Sigmoid colon (tissue), 7 donors: ENCODE measurements around the gene DDIT3. TPM values are rescaled to one million over a fixed set of nuclear protein-coding genes. Genes with fewer than 3 reads are reported as not detected.
"Not testable (repeated sequence)": the region's sequence is repeated elsewhere in the genome, so short reads cannot be mapped to it uniquely, and the experiment has no call there.

Experiments used
- DNase-seq: peaks from one replicate; pipeline ENCODE4 v3.0.0-alpha.2; 2019
- H3K27ac ChIP-seq, 4 donors: fragments of 200-600 bp; sonication (generic); one replicate each; pipeline ENCODE4 v1.5.1; 2016 to 2019; ENCODE audit warnings: mild to moderate bottlenecking in 1 of 4
- H3K27me3 ChIP-seq, 3 donors: fragments of 200-600 bp; sonication (generic); one replicate each; pipeline ENCODE4 v1.5.1; 2019; ENCODE audit warnings: mild to moderate bottlenecking in 1 of 3
- H3K36me3 ChIP-seq, 4 donors: fragments of 200-600 bp; sonication (generic); one replicate each; pipeline ENCODE4 v1.5.1; 2016 to 2019
- H3K4me1 ChIP-seq, 4 donors: fragments of 200-600 bp; sonication (generic); one replicate each; pipeline ENCODE4 v1.5.1; 2017 to 2019
- H3K4me3 ChIP-seq, 4 donors: fragments of 200-600 bp; sonication (generic); one replicate each; pipeline ENCODE4 v1.5.1; 2017 to 2019; ENCODE audit warnings: mild to moderate bottlenecking in 2 of 4, moderate library complexity in 1 of 4
- H3K9me3 ChIP-seq, 4 donors: fragments of 200-600 bp in 3 of 4; sonication (generic) in 3 of 4; one replicate each; pipeline versions ENCODE4 v1.5.1 to v1.6.1; 2013 to 2019
- CTCF ChIP-seq, 4 experiments: fragments of 450-650 bp in 3 of 4; fragments of 200-600 bp in 1 of 4; IDR thresholded peaks; one replicate each; pipeline ENCODE4 v1.5.1; 2016 to 2019; ENCODE audit warnings: antibody characterized with exemption in 4 of 4, mild to moderate bottlenecking in 3 of 4, moderate library complexity in 2 of 4
- EP300 ChIP-seq, 4 donors: sonication (generic); formaldehyde crosslinking; IDR thresholded peaks; one replicate each; pipeline ENCODE4 v1.6.1; 2017; ENCODE audit warnings: antibody characterized with exemption in 4 of 4
- POLR2A ChIP-seq, 2 donors: fragments of 450-650 bp; IDR thresholded peaks; one replicate each; pipeline ENCODE4 v1.6.1; 2016; ENCODE audit warnings: antibody characterized with exemption in 2 of 2, mild to moderate bottlenecking in 2 of 2, moderate library complexity in 2 of 2
- POLR2AphosphoS5 ChIP-seq, 4 donors: sonication (generic); formaldehyde crosslinking; IDR thresholded peaks; one replicate each; pipeline ENCODE4 v1.6.1; 2017; ENCODE audit warnings: antibody characterized with exemption in 4 of 4
- WGBS, 2 donors: extraction: QIAGEN DNeasy Blood & Tissue Kit; methylation state at CpG; one replicate each; pipeline ENCODE4 v1.1.7; 2013; 5-methylcytosine and 5-hydroxymethylcytosine counted together
- intact Hi-C: fragments of 100-400 bp; cut with DNase I; formaldehyde crosslinking; loops from one replicate; pipeline ENCODE4 v1.15.1; 2023
- polyA plus RNA-seq, 3 donors: library from polyadenylated mRNA; stranded (reverse); fragments of 200-250 nt; gene quantifications; one replicate each; pipeline ENCODE4 v1.2.3, GENCODE V29; 2013
- total RNA-seq, 4 donors: library from RNA; depleted of rRNA; stranded (reverse); fragments of >200 nt; gene quantifications; one replicate each; pipeline ENCODE4 v1.1.0, GENCODE V29; 2016
- donor health status: healthy with polysubstance abuse.
- donor health status: Bipolar disorder and iron deficiency.
- donor health status: healthy.

Gene DDIT3
- total and polyA plus RNA-seq, 7 donors: 30.7 to 52.9 (median 43.3) TPM

GRCh38 chr12:57521525-57522010 is 1.3 kb upstream of the DDIT3 start:
- no peaks in the 10 kb centered on the region for H3K27me3 ChIP-seq
- peak overlapping the region; percentile 95 to 100 (median 98) for H3K27ac ChIP-seq
- H3K36me3 ChIP-seq: peaks cover 21 to 40% (median 28%) of the 10 kb centered on the region in 4 donors
- TF ChIP-seq POLR2A (IDR thresholded peaks at IDR 0.05): no peak
- peak; percentile 86 for DNase-seq
- intact Hi-C loops: loop anchor here (2.0 to 5.0 kb wide), 4 partner anchors 25 to 1404 kb away; partner anchors contain the start of genes ARHGEF25, DCTN2, MARS1 and RPL41
- 31 to 54% methylated on average over 17 of the region's 17 CpGs for WGBS, 2 donors
- no peaks in the 10 kb centered on the region for H3K9me3 ChIP-seq
- peak overlapping the region in 2 of 4 donors; percentile 81 to 94 for H3K4me3 ChIP-seq
- H3K4me1 ChIP-seq: peaks cover 0 to 77% (median 71%) of the 10 kb centered on the region in 4 donors

DNA sequence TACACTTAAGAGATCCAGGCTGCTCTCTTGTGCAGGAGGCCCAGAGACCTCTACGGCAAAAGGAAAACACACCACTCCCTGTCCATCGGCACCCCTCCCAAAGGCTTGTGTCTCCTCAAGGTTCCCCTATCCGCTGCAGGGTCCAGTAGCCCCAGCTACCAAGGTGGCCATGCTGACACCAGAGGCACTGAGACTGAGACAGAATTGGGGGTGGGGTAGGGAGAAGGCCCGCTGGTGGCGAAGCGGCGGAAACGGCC is 590 bp downstream of the DDIT3 start:
- WGBS, 2 donors: 0 to 1% methylated on average over 8 of the region's 8 CpGs
- Histone ChIP-seq H3K27ac (peak overlapping the region; percentile 95 to 100 (median 98)), H3K4me3 (peak overlapping the region; percentile 85 to 96 (median 89)), H3K4me1 (peaks cover 0 to 61% (median 59%) of the 10 kb centered on the region in 4 donors), H3K27me3 (no peaks in the 10 kb centered on the region), H3K9me3 (no peaks in the 10 kb centered on the region), H3K36me3 (peaks cover 24 to 40% (median 30%) of the 10 kb centered on the region in 4 donors)
- intact Hi-C loops: loop anchor here (2.0 to 5.0 kb wide), 4 partner anchors 27 to 1402 kb away; partner anchors contain the start of genes ARHGEF25, DCTN2, MARS1 and RPL41
- TF ChIP-seq POLR2AphosphoS5 (IDR thresholded peaks at IDR 0.05) (no peak), POLR2A (IDR thresholded peaks at IDR 0.05) (no peak), EP300 (IDR thresholded peaks at IDR 0.05) (no peak), CTCF (IDR thresholded peaks at IDR 0.05) (no peak)
- DNase-seq: peak; percentile 82

DNA sequence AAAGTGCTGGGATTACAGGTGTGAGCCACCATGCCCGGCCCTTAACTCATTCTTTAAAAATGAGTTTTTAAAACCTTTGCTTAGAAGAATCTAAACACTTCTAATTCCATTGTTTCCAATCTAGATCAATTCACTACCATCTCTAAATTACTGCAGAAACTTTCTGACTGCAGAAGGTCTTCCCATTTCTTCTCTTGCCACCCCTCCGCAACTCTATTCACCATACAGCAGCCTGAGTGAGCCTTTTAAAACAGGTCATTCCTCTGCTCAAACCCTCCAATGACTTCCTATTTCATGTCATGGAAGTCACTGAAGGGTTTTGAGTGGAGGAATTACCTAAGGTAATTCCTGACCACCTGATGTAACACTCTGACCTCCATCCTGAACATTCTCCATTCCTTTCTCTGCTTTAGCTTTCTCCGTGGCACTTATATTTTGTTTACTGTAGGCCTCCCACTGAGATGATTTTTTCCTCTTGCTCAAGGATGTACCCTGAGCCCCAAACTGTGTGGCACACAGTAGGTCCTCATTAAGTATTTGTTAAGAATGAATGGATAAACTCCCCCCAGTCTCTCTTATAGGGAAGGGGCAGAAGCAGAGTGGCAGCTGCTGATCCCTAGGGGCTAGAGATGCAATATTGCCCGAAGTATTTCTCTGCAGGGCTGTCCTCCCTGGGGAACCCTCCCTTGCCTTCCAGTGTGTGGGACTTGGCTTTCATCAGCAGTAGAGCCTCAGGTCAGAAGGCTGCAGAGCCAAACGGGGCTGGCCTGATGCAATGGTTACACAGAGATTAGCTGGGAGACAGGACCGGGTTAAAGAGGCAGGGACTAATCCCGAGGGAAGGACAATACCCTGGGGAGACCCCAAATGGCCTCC is 1.2 kb downstream of the DDIT3 start:
- no peak for TF ChIP-seq POLR2AphosphoS5 (IDR thresholded peaks at IDR 0.05)
- TF ChIP-seq POLR2A (IDR thresholded peaks at IDR 0.05): no peak
- TF ChIP-seq CTCF (IDR thresholded peaks at IDR 0.05): no peak
- no peak for TF ChIP-seq EP300 (IDR thresholded peaks at IDR 0.05)
- Histone ChIP-seq H3K27ac (peak overlapping the region; percentile 95 to 100 (median 98)), H3K4me3 (peak overlapping the region; percentile 85 to 96 (median 89)), H3K4me1 (peaks cover 0 to 55% (median 53%) of the 10 kb centered on the region in 4 donors), H3K36me3 (peaks cover 24 to 40% (median 31%) of the 10 kb centered on the region in 4 donors), H3K9me3 (no peaks in the 10 kb centered on the region), H3K27me3 (no peaks in the 10 kb centered on the region)
- peak; percentile 78 for DNase-seq
- WGBS, 2 donors: 28 to 32% methylated on average over 7 of the region's 7 CpGs
- intact Hi-C loops: no loop called here

- H3K36me3 ChIP-seq: peaks cover 25 to 42% (median 32%) of the 10 kb centered on the region in 4 donors
- TF ChIP-seq POLR2AphosphoS5 (IDR thresholded peaks at IDR 0.05): peak in 2 of 4 donors; percentile 43 to 51
- TF ChIP-seq CTCF (IDR thresholded peaks at IDR 0.05): no peak
- peaks cover 0 to 47% (median 45%) of the 10 kb centered on the region in 4 donors for H3K4me1 ChIP-seq
- H3K4me3 ChIP-seq: peak overlapping the region; percentile 85 to 96 (median 89)
- intact Hi-C loops: no loop called here
- peak overlapping the region; percentile 95 to 100 (median 98) for H3K27ac ChIP-seq
- H3K9me3 ChIP-seq: no peaks in the 10 kb centered on the region
- no peak for DNase-seq
- 87 to 88% methylated on average over 8 of the region's 8 CpGs for WGBS, 2 donors
- H3K27me3 ChIP-seq: no peaks in the 10 kb centered on the region
These were observed 2.0 kb downstream of the DDIT3 start for GRCh38 chr12:57518176-57518919.

GRCh38 chr12:57517718-57518117 is 2.6 kb downstream of the DDIT3 start:
- Histone ChIP-seq H3K36me3 (peaks cover 31 to 49% (median 39%) of the 10 kb centered on the region in 4 donors), H3K4me3 (peak overlapping the region in 2 of 4 donors; percentile 85 to 93), H3K27ac (peak overlapping the region; percentile 95 to 100 (median 98)), H3K4me1 (peaks cover 0 to 46% (median 44%) of the 10 kb centered on the region in 4 donors)
- WGBS, 2 donors: 90 to 93% methylated on average over 10 of the region's 10 CpGs
- DNase-seq, intact Hi-C loops, H3K27me3 ChIP-seq, H3K9me3 ChIP-seq: not testable (repeated sequence)
